Aorta (tissue), 5 donors: Measurements from ENCODE around the gene UGT1A9. TPM values are rescaled to one million over a fixed set of nuclear protein-coding genes. Genes with fewer than 3 reads are reported as not detected.
"Not testable (repeated sequence)": the region's sequence is repeated elsewhere in the genome, so short reads cannot be mapped to it uniquely, and the experiment has no call there.

Source experiments
- ATAC-seq: fragments of 200-7000 bp; cut with Tn5 transposase; one replicate; pipeline ENCODE4 v1.9.1; 2022; ENCODE audit warnings: moderate library complexity; ENCODE audit not compliant: low FRiP score
- DNase-seq, 2 donors: peaks; one replicate each; pipeline ENCODE4 v3.0.0-alpha.2; 2020
- H3K27ac ChIP-seq, 2 donors: one replicate each; pipeline ENCODE4 v1.5.1; 2013; ENCODE audit warnings: low read length in 2 of 2, mild to moderate bottlenecking in 2 of 2, moderate library complexity in 2 of 2, control low read depth in 1 of 2, inconsistent platforms in 1 of 2, low read depth in 1 of 2
- H3K27me3 ChIP-seq, 2 donors: one replicate each; pipeline ENCODE4 v1.6.1; 2013; ENCODE audit warnings: control low read depth in 1 of 2, low read length in 1 of 2, mild to moderate bottlenecking in 1 of 2, moderate library complexity in 1 of 2; ENCODE audit not compliant: insufficient read depth in 2 of 2, control insufficient read depth in 1 of 2
- H3K36me3 ChIP-seq, 2 donors: one replicate each; pipeline ENCODE4 v1.6.1; 2013; ENCODE audit warnings: control low read depth in 1 of 2, low read length in 1 of 2, mild to moderate bottlenecking in 1 of 2; ENCODE audit not compliant: insufficient read depth in 2 of 2, control insufficient read depth in 1 of 2
- H3K4me1 ChIP-seq, 2 donors: one replicate each; pipeline ENCODE4 v1.6.1; 2013; ENCODE audit warnings: low read length in 2 of 2, control low read depth in 1 of 2, mild to moderate bottlenecking in 1 of 2, moderate library complexity in 1 of 2; ENCODE audit not compliant: insufficient read depth in 2 of 2, control insufficient read depth in 1 of 2
- H3K4me3 ChIP-seq, 2 donors: one replicate each; pipeline ENCODE4 v1.5.1; 2013; ENCODE audit warnings: low read length in 2 of 2, control low read depth in 1 of 2, mild to moderate bottlenecking in 1 of 2
- H3K9me3 ChIP-seq: one replicate; pipeline ENCODE4 v1.6.1; 2013; ENCODE audit warnings: mild to moderate bottlenecking, low read length; ENCODE audit not compliant: control insufficient read depth
- WGBS, 2 donors: extraction: QIAGEN DNeasy Blood & Tissue Kit; methylation state at CpG; one replicate each; pipeline ENCODE4 v1.1.7; 2013; 5-methylcytosine and 5-hydroxymethylcytosine counted together
- intact Hi-C, 2 donors: fragments of 100-400 bp; cut with DNase I; formaldehyde crosslinking; loops; one replicate each; pipeline versions ENCODE4 v1.14.2 to v1.15.0; 2022
- polyA plus RNA-seq, 2 donors: library from polyadenylated mRNA; stranded (reverse); fragments of 200-250 nt; gene quantifications; one replicate each; pipeline ENCODE4 v1.2.3, GENCODE V29; 2013
- total RNA-seq, 2 donors: library from RNA; stranded (reverse); fragmentation: NEBNext Ultra II Directional; extraction: Animal tissue kit (Norgen Biotek cat#: 25700); gene quantifications; one replicate each; pipeline ENCODE4 v1.2.1, GENCODE V29; 2021
- donor health status: healthy with polysubstance abuse.
- donor health status: Bipolar disorder and iron deficiency.
- donor health status: DM: no; HTN: no; CAD: no.
- donor health status: DM: no; HTN: no; CAD: no.
- donor health status: DM: yes; HTN: yes; CAD: no.

The UGT1A9 gene
- total and polyA plus RNA-seq, 4 donors = not detected

DNA sequence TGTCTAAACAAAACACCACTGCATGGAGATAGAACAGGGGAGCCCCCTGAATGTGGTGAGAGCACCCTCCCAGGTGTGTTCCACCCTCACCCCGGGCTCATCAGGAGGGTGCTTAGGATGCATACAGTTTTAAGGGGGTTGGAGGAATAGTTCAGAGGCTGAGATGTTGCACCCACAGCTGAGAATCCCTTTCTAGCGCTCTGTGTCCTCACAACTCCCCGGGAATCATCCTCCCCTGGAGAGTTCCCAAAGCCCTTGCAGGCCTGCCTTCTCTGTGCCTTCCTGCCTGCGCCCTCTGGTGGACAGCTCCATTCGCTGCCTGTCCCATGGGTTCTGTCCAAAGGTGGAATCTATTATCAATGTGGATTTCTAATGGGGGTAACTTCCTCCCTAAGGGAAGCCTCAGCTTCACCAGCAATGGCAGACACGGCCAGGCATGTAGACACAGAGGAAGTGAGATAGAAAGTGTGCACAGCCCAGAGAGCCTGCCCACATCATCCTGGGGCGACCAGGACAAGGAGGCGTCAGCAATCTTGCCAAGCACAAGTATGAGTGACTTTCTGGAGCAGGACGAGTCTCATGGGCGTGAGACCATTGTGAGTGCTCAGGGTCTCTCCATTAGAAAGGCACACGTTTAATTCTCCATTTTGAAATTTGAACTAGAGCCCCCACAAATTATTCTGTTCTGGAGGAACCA is 39.8 kb downstream of the UGT1A9 start:
- Histone ChIP-seq H3K27me3 (no peaks in the 10 kb centered on the region), H3K9me3 (no peaks in the 10 kb centered on the region), H3K27ac (no peak overlapping the region), H3K4me1 (no peaks in the 10 kb centered on the region), H3K36me3 (no peaks in the 10 kb centered on the region), H3K4me3 (no peak overlapping the region)
- intact Hi-C loops = loop anchor here in 1 of 2 donors (5.0 kb wide), 1 partner anchor 144 kb away; the partner anchor contains the start of gene USP40
- DNase-seq = peak; percentile 79 to 90
- ATAC-seq = peak; percentile 70
- WGBS, 2 donors = 38 to 44% methylated on average over 11 of the region's 11 CpGs

GRCh38 chr2:233712611-233713261 is 41.0 kb downstream of the UGT1A9 start, which contains the start of gene UGT1A5:
TSS of gene UGT1A5 (plus strand) at chr2:233712907. CDS start at chr2:233712992, 85 bp downstream.
- ATAC-seq (no peak), DNase-seq (no peak)
- Histone ChIP-seq H3K27ac (no peak within 1 kb of the TSS), H3K4me3 (no peak within 1 kb of the TSS), H3K36me3 (no peaks in the 10 kb centered on the region), H3K4me1 (no peaks in the 10 kb centered on the region), H3K9me3 (no peaks in the 10 kb centered on the region), H3K27me3 (no peaks in the 10 kb centered on the region)
- WGBS, 2 donors = 86% methylated on average over 14 of the region's 14 CpGs
- intact Hi-C loops = loop anchor here in 1 of 2 donors (5.0 kb wide), 1 partner anchor 145 kb away; the partner anchor contains the start of gene USP40

DNA sequence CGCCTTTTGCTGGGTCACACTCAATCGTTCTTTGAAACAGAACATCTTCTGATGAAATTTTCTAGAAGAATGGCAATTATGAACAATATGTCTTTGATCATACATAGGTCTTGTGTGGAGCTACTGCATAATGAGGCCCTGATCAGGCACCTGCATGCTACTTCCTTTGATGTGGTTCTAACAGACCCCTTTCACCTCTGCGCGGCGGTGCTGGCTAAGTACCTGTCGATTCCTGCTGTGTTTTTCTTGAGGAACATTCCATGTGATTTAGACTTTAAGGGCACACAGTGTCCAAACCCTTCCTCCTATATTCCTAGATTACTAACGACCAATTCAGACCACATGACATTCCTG is 41.5 kb downstream of the UGT1A9 start:
- Histone ChIP-seq H3K4me3 (no peak overlapping the region), H3K4me1 (no peaks in the 10 kb centered on the region), H3K9me3 (no peaks in the 10 kb centered on the region), H3K27me3 (no peaks in the 10 kb centered on the region), H3K36me3 (no peaks in the 10 kb centered on the region), H3K27ac (no peak overlapping the region)
- DNase-seq = no peak
- WGBS, 2 donors = 82 to 86% methylated on average over 7 of the region's 7 CpGs
- intact Hi-C loops = loop anchor here in 1 of 2 donors (5.0 kb wide), 1 partner anchor 146 kb away; the partner anchor contains the start of gene USP40
- ATAC-seq = no peak

DNA sequence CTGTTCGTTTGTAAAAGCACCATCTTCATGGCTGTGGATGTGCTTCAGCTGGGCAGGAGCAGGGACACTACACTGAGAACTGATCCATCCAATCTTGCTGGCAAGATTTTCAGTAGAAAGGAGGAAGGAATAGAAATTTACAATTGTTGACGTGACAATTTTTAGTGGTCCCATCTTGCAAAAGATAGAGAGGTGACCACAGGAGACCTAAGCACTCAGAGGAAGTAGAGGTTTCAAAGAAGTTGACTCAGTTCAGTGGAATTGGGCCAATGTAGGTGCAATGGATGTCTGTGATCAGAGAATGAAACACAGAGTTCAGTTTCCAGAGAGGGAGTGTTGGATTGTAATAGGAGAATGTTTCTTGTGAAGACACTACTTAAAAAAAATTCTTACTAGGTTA is 42.4 kb downstream of the UGT1A9 start:
- Histone ChIP-seq H3K4me3 (no peak overlapping the region), H3K36me3 (no peaks in the 10 kb centered on the region), H3K27me3 (no peaks in the 10 kb centered on the region), H3K9me3 (no peaks in the 10 kb centered on the region), H3K4me1 (no peaks in the 10 kb centered on the region), H3K27ac (no peak overlapping the region)
- intact Hi-C loops = loop anchor here in 1 of 2 donors (5.0 kb wide), 1 partner anchor 147 kb away; the partner anchor contains the start of gene USP40
- ATAC-seq = no peak
- no peak for DNase-seq
- WGBS, 2 donors = 77 to 79% methylated on average over 2 of the region's 2 CpGs

GRCh38 chr2:233718552-233718951 is 46.9 kb downstream of the UGT1A9 start, which contains the start of gene UGT1A4:
TSS of gene UGT1A4 (plus strand) at chr2:233718736. CDS start at chr2:233718821, 85 bp downstream.
- H3K27ac ChIP-seq = no peak within 1 kb of the TSS
- ATAC-seq = no peak
- DNase-seq = no peak
- peaks cover 1% of the 10 kb centered on the region for H3K9me3 ChIP-seq
- H3K4me3 ChIP-seq = no peak within 1 kb of the TSS
- WGBS, 2 donors = 78 to 85% methylated on average over 7 of the region's 7 CpGs
- no peaks in the 10 kb centered on the region for H3K4me1 ChIP-seq
- H3K27me3 ChIP-seq = no peaks in the 10 kb centered on the region
- intact Hi-C loops = no loop called here
- H3K36me3 ChIP-seq = no peaks in the 10 kb centered on the region

- no peaks in the 10 kb centered on the region for H3K4me1 ChIP-seq
- no peaks in the 10 kb centered on the region for H3K36me3 ChIP-seq
- no peak within 1 kb of the TSS for H3K4me3 ChIP-seq
- no peak within 1 kb of the TSS for H3K27ac ChIP-seq
- no peaks in the 10 kb centered on the region for H3K27me3 ChIP-seq
- H3K9me3 ChIP-seq = no peaks in the 10 kb centered on the region
- WGBS, 2 donors = 75 to 79% methylated on average over 8 of the region's 8 CpGs
- DNase-seq = no peak
- ATAC-seq = no peak
- intact Hi-C loops = no loop called here
These were observed 57.1 kb downstream of the UGT1A9 start, which contains the start of gene UGT1A3 for GRCh38 chr2:233728723-233729301. TSS of gene UGT1A3 (plus strand) at chr2:233729042. CDS start at chr2:233729127, 85 bp downstream.

DNA sequence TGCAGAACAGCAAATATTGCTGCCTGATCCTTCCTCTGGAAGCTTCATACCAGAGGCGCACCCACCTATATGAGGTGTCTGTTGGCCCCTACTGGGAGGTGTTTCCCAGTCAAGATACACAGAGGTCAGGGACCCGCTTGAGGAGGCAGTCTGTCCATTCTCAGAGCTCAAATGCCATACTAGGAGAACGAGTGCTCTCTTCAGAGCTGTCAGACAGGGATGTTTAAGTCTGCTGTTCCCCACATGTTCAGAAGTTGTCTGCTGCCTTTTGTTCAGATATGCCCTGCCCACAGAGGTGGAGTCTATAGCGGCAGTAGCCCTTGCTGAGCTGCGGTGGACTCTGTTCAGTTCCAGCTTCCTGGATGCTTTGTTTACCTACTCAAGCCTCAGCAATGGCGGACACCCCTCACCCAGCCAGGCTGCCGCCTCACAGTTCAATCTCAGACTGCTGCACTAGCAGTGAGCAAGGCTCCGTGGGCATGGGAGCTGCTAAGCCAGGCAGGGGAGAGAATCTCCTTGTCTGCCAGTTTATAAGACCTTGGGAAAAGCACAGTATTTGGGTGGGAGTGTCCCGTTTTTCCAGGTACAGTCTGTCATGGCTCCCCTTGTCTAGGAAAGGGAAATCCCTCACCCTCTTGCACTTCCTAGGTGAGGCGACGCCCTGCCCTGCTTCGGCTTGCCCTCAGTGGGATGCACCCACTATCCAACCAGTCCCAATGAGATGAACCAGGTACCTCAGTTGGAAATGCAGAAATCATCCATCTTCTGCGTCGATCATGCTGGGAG is 65.4 kb downstream of the UGT1A9 start:
- ATAC-seq, intact Hi-C loops, H3K4me1 ChIP-seq, H3K27me3 ChIP-seq, H3K4me3 ChIP-seq, H3K9me3 ChIP-seq, H3K27ac ChIP-seq, H3K36me3 ChIP-seq, DNase-seq: not testable (repeated sequence)
- WGBS, 2 donors = 81 to 85% methylated on average over 14 of the region's 14 CpGs

- ATAC-seq = no peak
- DNase-seq = no peak
- H3K27me3 ChIP-seq = no peaks in the 10 kb centered on the region
- H3K36me3 ChIP-seq = no peaks in the 10 kb centered on the region
- H3K4me1 ChIP-seq = no peaks in the 10 kb centered on the region
- no peak overlapping the region for H3K27ac ChIP-seq
- no peaks in the 10 kb centered on the region for H3K9me3 ChIP-seq
- intact Hi-C loops = no loop called here
- H3K4me3 ChIP-seq = no peak overlapping the region
- 53 to 70% methylated on average over 2 of the region's 2 CpGs for WGBS, 2 donors
These were observed 69.2 kb downstream of the UGT1A9 start for GRCh38 chr2:233740870-233741269.
